Suprapubic skin (tissue), 3 donors: ENCODE results near the gene SLC1A7.

Source experiments
- POLR2AphosphoS5 ChIP-seq, 3 donors: sonication (generic); formaldehyde crosslinking; IDR thresholded peaks; one replicate each; pipeline ENCODE4 v1.6.1; 2017; ENCODE audit warnings: antibody characterized with exemption in 3 of 3
- TF ChIP-seq, protein P1 (sequence below), 2 donors: fragments of 200-600 bp in 1 of 2; fragments of 450-650 bp in 1 of 2; sonication (generic) in 1 of 2; IDR thresholded peaks; one replicate each; pipeline ENCODE4 v1.5.1; 2016 to 2019; ENCODE audit warnings: antibody characterized with exemption in 2 of 2, mild to moderate bottlenecking in 1 of 2, moderate library complexity in 1 of 2

DNA sequence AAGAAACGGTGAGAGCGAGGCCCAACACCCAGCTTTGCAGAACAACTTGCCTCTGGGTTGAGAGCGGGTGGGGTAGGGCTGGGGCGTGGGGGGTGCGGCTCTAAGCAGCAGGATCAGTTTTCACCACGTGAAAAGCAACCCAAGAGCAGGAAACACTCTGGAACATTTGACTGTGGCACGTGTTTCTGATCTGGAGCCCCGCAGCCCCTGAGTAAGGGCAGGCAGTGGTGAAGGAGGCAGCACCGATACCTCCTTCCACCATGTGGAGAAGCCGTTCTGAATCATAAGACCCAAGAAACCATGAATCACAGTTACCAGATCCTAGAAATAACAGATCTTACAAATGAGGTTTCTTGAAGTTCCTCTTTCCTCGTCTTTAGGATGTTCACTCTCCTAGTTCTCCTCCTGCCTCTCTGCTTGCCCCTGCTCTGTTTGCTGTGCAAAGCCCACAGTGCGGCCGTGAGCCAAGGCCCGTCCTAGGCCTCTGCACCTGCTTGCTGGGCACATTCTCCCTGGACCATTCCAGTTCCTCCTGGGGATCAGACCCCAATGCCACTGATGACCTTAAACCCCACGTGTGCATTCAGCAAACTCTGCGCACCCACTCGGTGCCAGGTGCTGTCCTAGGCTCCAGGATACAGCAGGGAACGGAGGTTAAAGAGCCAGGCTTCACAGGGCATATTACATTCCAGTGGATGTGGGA lies 31.9 kb downstream of the SLC1A7 start:
- no peak for TF ChIP-seq POLR2AphosphoS5 (IDR thresholded peaks at IDR 0.05)
- TF ChIP-seq, protein P1, sequence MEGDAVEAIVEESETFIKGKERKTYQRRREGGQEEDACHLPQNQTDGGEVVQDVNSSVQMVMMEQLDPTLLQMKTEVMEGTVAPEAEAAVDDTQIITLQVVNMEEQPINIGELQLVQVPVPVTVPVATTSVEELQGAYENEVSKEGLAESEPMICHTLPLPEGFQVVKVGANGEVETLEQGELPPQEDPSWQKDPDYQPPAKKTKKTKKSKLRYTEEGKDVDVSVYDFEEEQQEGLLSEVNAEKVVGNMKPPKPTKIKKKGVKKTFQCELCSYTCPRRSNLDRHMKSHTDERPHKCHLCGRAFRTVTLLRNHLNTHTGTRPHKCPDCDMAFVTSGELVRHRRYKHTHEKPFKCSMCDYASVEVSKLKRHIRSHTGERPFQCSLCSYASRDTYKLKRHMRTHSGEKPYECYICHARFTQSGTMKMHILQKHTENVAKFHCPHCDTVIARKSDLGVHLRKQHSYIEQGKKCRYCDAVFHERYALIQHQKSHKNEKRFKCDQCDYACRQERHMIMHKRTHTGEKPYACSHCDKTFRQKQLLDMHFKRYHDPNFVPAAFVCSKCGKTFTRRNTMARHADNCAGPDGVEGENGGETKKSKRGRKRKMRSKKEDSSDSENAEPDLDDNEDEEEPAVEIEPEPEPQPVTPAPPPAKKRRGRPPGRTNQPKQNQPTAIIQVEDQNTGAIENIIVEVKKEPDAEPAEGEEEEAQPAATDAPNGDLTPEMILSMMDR (IDR thresholded peaks at IDR 0.05): no peak
